ENCODE data around the gene MEIS2. TPM values are rescaled to one million over a fixed set of nuclear protein-coding genes. Genes with fewer than 3 reads are reported as not detected.

Gene MEIS2
- total RNA-seq, 5 donors from 2014 or later (not counting 1 experiment from before 2014, with no cell fraction given) = 0.38 to 0.54 TPM; not detected in 3

- no peak overlapping the region for H3K27ac ChIP-seq (ENCODE audit: low read length)
- H3K4me1 ChIP-seq (ENCODE audit: control insufficient read depth in 1 of 2, extremely low read depth in 1 of 2, insufficient read depth in 2 of 2, low read length in 2 of 2) = no peaks in the 10 kb centered on the region
- H3K27me3 Mint-ChIP-seq = peaks cover 8 to 15% of the 10 kb centered on the region in 2 donors
- no peaks in the 10 kb centered on the region for H3K36me3 ChIP-seq (ENCODE audit: control insufficient read depth in 2 of 2, extremely low read depth in 1 of 2, insufficient read depth in 1 of 2, low read length in 1 of 2)
- DNase-seq (no peak), ATAC-seq (replicated peaks in 1 of 4) (no peak)
- H3K27ac Mint-ChIP-seq = no peak overlapping the region
- no peaks in the 10 kb centered on the region for H3K36me3 Mint-ChIP-seq
- WGBS (ENCODE audit: insufficient coverage) = 41% methylated on average over 3 of the region's 3 CpGs
- POLR2A ChIA-PET = no interaction called here
- H3K4me3 Mint-ChIP-seq = no peak overlapping the region
- H3K9me3 Mint-ChIP-seq = no peaks in the 10 kb centered on the region
- peaks cover 5 to 9% of the 10 kb centered on the region in 2 experiments for H3K27me3 ChIP-seq (replicated peaks in 1 of 2; ENCODE audit: control insufficient read depth in 2 of 2, extremely low read depth in 1 of 2, insufficient read depth in 2 of 2, low read length in 1 of 2)
- CTCF ChIA-PET = no interaction called here
- no peaks in the 10 kb centered on the region for H3K9me3 ChIP-seq
- H3K4me1 Mint-ChIP-seq = no peaks in the 10 kb centered on the region
- no peak overlapping the region for H3K4me3 ChIP-seq (ENCODE audit: control insufficient read depth in 1 of 2, extremely low read depth in 1 of 2, low read length in 1 of 2)
These were observed 203.4 kb downstream of the MEIS2 start for GRCh38 chr15:36896949-36897348.

DNA sequence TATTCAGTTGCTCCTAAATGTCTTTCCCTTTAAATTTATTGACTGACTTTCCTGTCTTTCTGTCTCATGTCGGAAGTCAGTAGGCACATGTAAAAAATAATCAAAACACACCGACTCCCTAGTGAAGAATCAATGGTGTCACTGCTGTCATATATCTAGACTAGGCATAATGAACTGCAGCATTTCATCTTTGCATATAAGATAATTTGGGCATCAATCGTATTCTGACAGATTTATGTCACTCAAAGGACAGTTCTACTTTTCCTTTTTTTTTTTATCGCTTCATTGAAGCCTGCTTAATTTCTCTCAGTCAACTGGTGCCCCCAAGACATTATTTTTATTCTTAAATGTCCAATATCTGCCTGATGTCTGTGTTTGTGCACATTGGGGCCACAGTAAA lies 206.3 kb downstream of the MEIS2 start:
- WGBS (ENCODE audit: insufficient coverage) = 60% methylated on average over 1 of the region's 4 CpGs
- Histone ChIP-seq H3K27ac (ENCODE audit: low read length) (no peak overlapping the region), H3K9me3 (no peaks in the 10 kb centered on the region), H3K36me3 (ENCODE audit: control insufficient read depth in 2 of 2, extremely low read depth in 1 of 2, insufficient read depth in 1 of 2, low read length in 1 of 2) (no peaks in the 10 kb centered on the region), H3K27me3 (replicated peaks in 1 of 2; ENCODE audit: control insufficient read depth in 2 of 2, extremely low read depth in 1 of 2, insufficient read depth in 2 of 2, low read length in 1 of 2) (peaks cover 5% of the 10 kb centered on the region in 2 experiments), H3K4me1 (ENCODE audit: control insufficient read depth in 1 of 2, extremely low read depth in 1 of 2, insufficient read depth in 2 of 2, low read length in 2 of 2) (no peaks in the 10 kb centered on the region), H3K4me3 (ENCODE audit: control insufficient read depth in 1 of 2, extremely low read depth in 1 of 2, low read length in 1 of 2) (no peak overlapping the region)
- CTCF ChIA-PET = no interaction called here
- POLR2A ChIA-PET = no interaction called here
- no peaks in the 10 kb centered on the region for H3K36me3 Mint-ChIP-seq
- peaks cover 30 to 39% of the 10 kb centered on the region in 2 donors for H3K27me3 Mint-ChIP-seq
- DNase-seq (no peak), ATAC-seq (replicated peaks in 1 of 4) (no peak)
- no peak overlapping the region for H3K4me3 Mint-ChIP-seq
- H3K27ac Mint-ChIP-seq = no peak overlapping the region
- no peaks in the 10 kb centered on the region for H3K4me1 Mint-ChIP-seq
- H3K9me3 Mint-ChIP-seq = no peaks in the 10 kb centered on the region

GRCh38 chr15:36893276-36893675 lies 207.1 kb downstream of the MEIS2 start:
- CTCF ChIA-PET = interaction anchor here in 1 of 2 donors (0.5 kb wide), 1 partner anchor 174 kb away, joined by 3 read pairs; no protein-coding TSS in a partner anchor
- no CpG with 5 or more reads among the region's 1 CpG for WGBS (ENCODE audit: insufficient coverage)

GRCh38 chr15:36888011-36888992 lies 212.0 kb downstream of the MEIS2 start:
- no peak overlapping the region for H3K27ac Mint-ChIP-seq
- no peaks in the 10 kb centered on the region for H3K36me3 Mint-ChIP-seq
- 15% methylated on average over 37 of the region's 51 CpGs for WGBS (ENCODE audit: insufficient coverage)
- no peak overlapping the region for H3K27ac ChIP-seq (ENCODE audit: low read length)
- ChIA-PET POLR2A (no interaction called here), CTCF (no interaction called here)
- peaks cover 80% of the 10 kb centered on the region in 2 donors for H3K27me3 Mint-ChIP-seq
- H3K27me3 ChIP-seq (replicated peaks in 1 of 2; ENCODE audit: control insufficient read depth in 2 of 2, extremely low read depth in 1 of 2, insufficient read depth in 2 of 2, low read length in 1 of 2) = peaks cover 27 to 35% of the 10 kb centered on the region in 2 experiments
- no peak overlapping the region for H3K4me3 ChIP-seq (ENCODE audit: control insufficient read depth in 1 of 2, extremely low read depth in 1 of 2, low read length in 1 of 2)
- peaks cover 0 to 10% of the 10 kb centered on the region in 2 experiments for H3K4me1 ChIP-seq (ENCODE audit: control insufficient read depth in 1 of 2, extremely low read depth in 1 of 2, insufficient read depth in 2 of 2, low read length in 2 of 2)
- H3K4me1 Mint-ChIP-seq = peaks cover 6 to 22% (median 12%) of the 10 kb centered on the region in 3 donors
- DNase-seq (no peak), ATAC-seq (replicated peaks in 1 of 4) (no peak)
- H3K4me3 Mint-ChIP-seq = peak overlapping the region in 1 of 3 donors; percentile 18
- no peaks in the 10 kb centered on the region for H3K9me3 ChIP-seq
- H3K36me3 ChIP-seq (ENCODE audit: control insufficient read depth in 2 of 2, extremely low read depth in 1 of 2, insufficient read depth in 1 of 2, low read length in 1 of 2) = no peaks in the 10 kb centered on the region
- no peaks in the 10 kb centered on the region for H3K9me3 Mint-ChIP-seq

More at GRCh38 chr15:36893276-36893675, 207.1 kb downstream of the MEIS2 start:
- H3K27me3 Mint-ChIP-seq = peaks cover 38 to 41% of the 10 kb centered on the region in 2 donors
- H3K9me3 ChIP-seq = no peaks in the 10 kb centered on the region
- no peak overlapping the region for H3K4me3 ChIP-seq (ENCODE audit: control insufficient read depth in 1 of 2, extremely low read depth in 1 of 2, low read length in 1 of 2)
- no peak overlapping the region for H3K27ac Mint-ChIP-seq
- no peaks in the 10 kb centered on the region for H3K36me3 ChIP-seq (ENCODE audit: control insufficient read depth in 2 of 2, extremely low read depth in 1 of 2, insufficient read depth in 1 of 2, low read length in 1 of 2)
- no peak overlapping the region for H3K27ac ChIP-seq (ENCODE audit: low read length)
- no peaks in the 10 kb centered on the region for H3K9me3 Mint-ChIP-seq
- H3K4me3 Mint-ChIP-seq = no peak overlapping the region
- ATAC-seq (replicated peaks in 1 of 4) (no peak), DNase-seq (no peak)
- H3K27me3 ChIP-seq (replicated peaks in 1 of 2; ENCODE audit: control insufficient read depth in 2 of 2, extremely low read depth in 1 of 2, insufficient read depth in 2 of 2, low read length in 1 of 2) = peaks cover 7 to 12% of the 10 kb centered on the region in 2 experiments
- no peaks in the 10 kb centered on the region for H3K4me1 ChIP-seq (ENCODE audit: control insufficient read depth in 1 of 2, extremely low read depth in 1 of 2, insufficient read depth in 2 of 2, low read length in 2 of 2)
- H3K4me1 Mint-ChIP-seq = no peaks in the 10 kb centered on the region
- H3K36me3 Mint-ChIP-seq = no peaks in the 10 kb centered on the region
- POLR2A ChIA-PET = no interaction called here

- no peaks in the 10 kb centered on the region for H3K36me3 ChIP-seq (ENCODE audit: control insufficient read depth in 2 of 2, extremely low read depth in 1 of 2, insufficient read depth in 1 of 2, low read length in 1 of 2)
- ChIA-PET CTCF (no interaction called here), POLR2A (no interaction called here)
- 14% methylated on average over 11 of the region's 35 CpGs for WGBS (ENCODE audit: insufficient coverage)
- no peak overlapping the region for H3K27ac ChIP-seq (ENCODE audit: low read length)
- H3K27ac Mint-ChIP-seq = peak overlapping the region in 1 of 2 donors; percentile 43
- peak overlapping the region in 1 of 3 donors; percentile 18 for H3K4me3 Mint-ChIP-seq
- ATAC-seq (replicated peaks in 1 of 4) (no peak), DNase-seq (no peak)
- peaks cover 87 to 89% of the 10 kb centered on the region in 2 donors for H3K27me3 Mint-ChIP-seq
- H3K4me3 ChIP-seq (ENCODE audit: control insufficient read depth in 1 of 2, extremely low read depth in 1 of 2, low read length in 1 of 2) = no peak overlapping the region
- H3K4me1 ChIP-seq (ENCODE audit: control insufficient read depth in 1 of 2, extremely low read depth in 1 of 2, insufficient read depth in 2 of 2, low read length in 2 of 2) = peaks cover 0 to 10% of the 10 kb centered on the region in 2 experiments
- no peaks in the 10 kb centered on the region for H3K9me3 ChIP-seq
- H3K4me1 Mint-ChIP-seq = peaks cover 8 to 29% (median 14%) of the 10 kb centered on the region in 3 donors
- no peaks in the 10 kb centered on the region for H3K9me3 Mint-ChIP-seq
- H3K27me3 ChIP-seq (replicated peaks in 1 of 2; ENCODE audit: control insufficient read depth in 2 of 2, extremely low read depth in 1 of 2, insufficient read depth in 2 of 2, low read length in 1 of 2) = peaks cover 33 to 37% of the 10 kb centered on the region in 2 experiments
- H3K36me3 Mint-ChIP-seq = no peaks in the 10 kb centered on the region
These were observed 213.0 kb downstream of the MEIS2 start for GRCh38 chr15:36887214-36887961.

DNA sequence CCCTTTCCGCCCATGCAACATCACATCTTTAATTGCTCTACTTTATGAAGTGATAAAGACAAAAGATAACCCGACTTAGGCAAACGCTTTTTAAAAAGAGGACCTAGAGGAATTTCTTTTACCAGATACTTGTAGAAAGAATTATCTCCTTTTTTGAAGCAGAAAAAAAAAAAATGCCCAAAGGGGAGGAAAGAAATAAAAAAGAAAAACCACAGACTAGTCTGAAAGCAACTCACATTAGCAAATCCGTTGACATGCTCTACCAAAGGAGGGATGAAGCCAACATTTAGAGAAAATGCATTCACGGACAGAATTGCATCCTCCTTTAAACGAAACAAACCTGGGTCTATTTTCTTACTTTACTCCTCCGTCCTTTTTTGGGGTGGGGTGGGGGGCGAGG lies 213.6 kb downstream of the MEIS2 start:
- Histone ChIP-seq H3K27me3 (replicated peaks in 1 of 2; ENCODE audit: control insufficient read depth in 2 of 2, extremely low read depth in 1 of 2, insufficient read depth in 2 of 2, low read length in 1 of 2) (peaks cover 36 to 38% of the 10 kb centered on the region in 2 experiments), H3K9me3 (no peaks in the 10 kb centered on the region), H3K4me1 (ENCODE audit: control insufficient read depth in 1 of 2, extremely low read depth in 1 of 2, insufficient read depth in 2 of 2, low read length in 2 of 2) (peaks cover 0 to 10% of the 10 kb centered on the region in 2 experiments), H3K36me3 (ENCODE audit: control insufficient read depth in 2 of 2, extremely low read depth in 1 of 2, insufficient read depth in 1 of 2, low read length in 1 of 2) (no peaks in the 10 kb centered on the region), H3K4me3 (ENCODE audit: control insufficient read depth in 1 of 2, extremely low read depth in 1 of 2, low read length in 1 of 2) (no peak overlapping the region), H3K27ac (ENCODE audit: low read length) (no peak overlapping the region)
- no peaks in the 10 kb centered on the region for H3K9me3 Mint-ChIP-seq
- no peak for ATAC-seq (replicated peaks in 1 of 4)
- DNase-seq = no peak
- H3K36me3 Mint-ChIP-seq = no peaks in the 10 kb centered on the region
- peaks cover 87 to 90% of the 10 kb centered on the region in 2 donors for H3K27me3 Mint-ChIP-seq
- H3K4me3 Mint-ChIP-seq = peak overlapping the region in 1 of 3 donors; percentile 18
- CTCF ChIA-PET = no interaction called here
- WGBS (ENCODE audit: insufficient coverage) = no CpG with 5 or more reads among the region's 8 CpGs
- no peak overlapping the region for H3K27ac Mint-ChIP-seq
- peaks cover 8 to 29% (median 14%) of the 10 kb centered on the region in 3 donors for H3K4me1 Mint-ChIP-seq
- POLR2A ChIA-PET = no interaction called here

All from T-cell (primary cell).